Spleen (tissue), 11 donors: ENCODE measurements around the gene PELI3. TPM values are rescaled to one million over a fixed set of nuclear protein-coding genes. Genes with fewer than 3 reads are reported as not detected.
A peak's percentile ranks its signal among the peaks of the same experiment; 100 is the strongest.

Source experiments
- DNase-seq: peaks from one replicate; pipeline ENCODE4 v3.0.0-alpha.2; 2020
- H3K27ac ChIP-seq, 8 donors: fragments of 200-600 bp; sonication (generic) in 7 of 8; 1 replicate in 4 of 8; 2 replicates in 4 of 8; pipeline versions ENCODE4 v1.5.0 to v1.8.0; 2016 to 2021; ENCODE audit warnings: inconsistent platforms in 4 of 8, mild to moderate bottlenecking in 4 of 8, moderate library complexity in 1 of 8
- H3K27me3 ChIP-seq, 7 donors: fragments of 200-600 bp; sonication (generic) in 6 of 7; replicated peaks in 1 of 7; 1 replicate in 4 of 7; 2 replicates in 3 of 7; pipeline versions ENCODE4 v1.5.0 to v1.8.0; 2016 to 2021; ENCODE audit warnings: inconsistent platforms in 3 of 7, mild to moderate bottlenecking in 1 of 7
- H3K36me3 ChIP-seq, 6 donors: fragments of 200-600 bp; sonication (generic) in 5 of 6; 1 replicate in 4 of 6; 2 replicates in 2 of 6; pipeline versions ENCODE4 v1.5.0 to v1.8.0; 2016 to 2021; ENCODE audit warnings: inconsistent platforms in 2 of 6
- H3K4me1 ChIP-seq, 6 donors: fragments of 200-600 bp; sonication (generic) in 5 of 6; 1 replicate in 3 of 6; 2 replicates in 3 of 6; pipeline versions ENCODE4 v1.5.0 to v1.8.0; 2016 to 2021; ENCODE audit warnings: inconsistent platforms in 3 of 6
- H3K4me3 ChIP-seq, 8 donors: fragments of 200-600 bp; sonication (generic) in 7 of 8; 1 replicate in 4 of 8; 2 replicates in 4 of 8; pipeline versions ENCODE4 v1.5.0 to v1.8.0; 2016 to 2021; ENCODE audit warnings: inconsistent platforms in 4 of 8, mild to moderate bottlenecking in 4 of 8, moderate library complexity in 2 of 8
- H3K9me3 ChIP-seq, 8 donors: fragments of 200-600 bp; sonication (generic) in 7 of 8; 1 replicate in 4 of 8; 2 replicates in 4 of 8; pipeline versions ENCODE4 v1.5.0 to v1.8.0; 2016 to 2021; ENCODE audit warnings: inconsistent platforms in 4 of 8
- CTCF ChIP-seq, 11 experiments: fragments of 200-600 bp in 7 of 11; fragments of 450-650 bp in 4 of 11; sonication (generic) in 4 of 11; IDR thresholded peaks in 8 of 11; conservative IDR thresholded peaks in 3 of 11; 1 replicate in 7 of 11; 2 replicates in 4 of 11; pipeline versions ENCODE4 v1.4.0 to v1.8.0; 2016 to 2021; ENCODE audit warnings: antibody characterized with exemption in 11 of 11, inconsistent platforms in 4 of 11, mild to moderate bottlenecking in 1 of 11
- POLR2A ChIP-seq, 3 donors: fragments of 450-650 bp; IDR thresholded peaks; one replicate each; pipeline ENCODE4 v1.5.1; 2017; ENCODE audit warnings: antibody characterized with exemption in 3 of 3, mild to moderate bottlenecking in 1 of 3
- POLR2AphosphoS5 ChIP-seq, 3 donors: sonication (generic); formaldehyde crosslinking; IDR thresholded peaks; one replicate each; pipeline ENCODE4 v1.5.1; 2017; ENCODE audit warnings: antibody characterized with exemption in 3 of 3
- WGBS, 5 donors: extraction: QIAGEN DNeasy Blood & Tissue Kit in 3 of 5; methylation state at CpG; one replicate each; pipeline versions ENCODE4 v1.1.5 to v1.1.7; 2013 to 2018; 5-methylcytosine and 5-hydroxymethylcytosine counted together
- intact Hi-C: fragments of 100-400 bp; cut with DNase I; formaldehyde crosslinking; loops from one replicate; pipeline ENCODE4 v1.15.0; 2023; ENCODE audit warnings: low total_unique reads
- polyA plus RNA-seq, 3 donors: library from polyadenylated mRNA; stranded (reverse); fragments of 200-250 nt; gene quantifications; one replicate each; pipeline ENCODE4 v1.2.1, GENCODE V29; 2013
- total RNA-seq, 7 donors: library from RNA; depleted of rRNA in 3 of 7; stranded (reverse); fragments of >200 nt in 3 of 7; fragmentation: NEBNext Ultra II Directional in 4 of 7; extraction: Animal tissue kit (Norgen Biotek cat#: 25700) in 4 of 7; gene quantifications; one replicate each; pipeline versions ENCODE4 v1.1.0 to v1.2.1, GENCODE V29; 2016 to 2021
- donor health status: healthy with polysubstance abuse.
- donor health status: DM: no; HTN: no; CAD: no; lungs with moderate emphysema.
- donor health status: DM: no; HTN: no; CAD: no.
- donor health status: Bipolar disorder and iron deficiency.
- donor health status: healthy.
- donor health status: DM: no; HTN: no; CAD: no.
- donor health status: DM: yes; HTN: yes; CAD: no.

Gene PELI3
- total and polyA plus RNA-seq, 10 donors: 2.4 to 14.6 (median 9.7) TPM

GRCh38 chr11:66443602-66444001 is 23.1 kb upstream of the PELI3 start:
- WGBS, 5 donors: 48 to 84% (median 64%) methylated on average over 4 of the region's 4 CpGs
- Histone ChIP-seq H3K4me3 (no peak overlapping the region), H3K27ac (peak overlapping the region in 4 of 8 donors; percentile 44 to 65 (median 52)), H3K9me3 (peaks cover 0 to 25% (median 19%) of the 10 kb centered on the region in 8 donors), H3K4me1 (peaks cover 0 to 4% (median 0%) of the 10 kb centered on the region in 6 donors), H3K27me3 (peaks cover 0 to 4% (median 0%) of the 10 kb centered on the region in 7 donors), H3K36me3 (no peaks in the 10 kb centered on the region)
- intact Hi-C loops: no loop called here
- DNase-seq: no peak
- TF ChIP-seq POLR2AphosphoS5 (IDR thresholded peaks at IDR 0.05) (no peak), POLR2A (IDR thresholded peaks at IDR 0.05) (no peak), CTCF (IDR thresholded peaks at IDR 0.05 in 8 of 11, conservative IDR thresholded peaks at IDR 0.05 in 3 of 11) (no peak)

DNA sequence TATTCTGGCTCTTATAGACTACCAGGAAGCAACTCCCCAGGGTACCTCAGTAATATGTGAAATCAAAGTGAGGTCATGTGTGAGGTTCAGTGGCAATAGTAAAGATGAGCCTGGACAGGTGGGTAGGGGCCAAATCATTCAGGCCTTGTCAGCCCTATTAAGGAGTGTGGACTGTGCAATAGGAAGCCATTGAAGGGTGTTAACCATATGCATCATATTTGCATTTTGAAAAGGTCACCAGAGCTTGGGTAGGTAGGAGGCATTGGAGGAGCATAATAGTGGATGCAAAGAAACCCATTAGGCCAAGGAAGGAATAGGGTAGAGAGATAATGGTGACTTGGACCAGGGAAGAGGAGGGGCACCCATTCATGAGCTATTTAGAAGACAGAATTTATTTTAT is 19.7 kb upstream of the PELI3 start:
- no peak for DNase-seq
- Histone ChIP-seq H3K4me3 (no peak overlapping the region), H3K4me1 (no peaks in the 10 kb centered on the region), H3K27ac (no peak overlapping the region), H3K36me3 (no peaks in the 10 kb centered on the region), H3K27me3 (no peaks in the 10 kb centered on the region), H3K9me3 (peaks cover 0 to 25% (median 19%) of the 10 kb centered on the region in 8 donors)
- intact Hi-C loops: no loop called here
- TF ChIP-seq POLR2A (IDR thresholded peaks at IDR 0.05): no peak
- TF ChIP-seq CTCF (IDR thresholded peaks at IDR 0.05 in 8 of 11, conservative IDR thresholded peaks at IDR 0.05 in 3 of 11): no peak

DNA sequence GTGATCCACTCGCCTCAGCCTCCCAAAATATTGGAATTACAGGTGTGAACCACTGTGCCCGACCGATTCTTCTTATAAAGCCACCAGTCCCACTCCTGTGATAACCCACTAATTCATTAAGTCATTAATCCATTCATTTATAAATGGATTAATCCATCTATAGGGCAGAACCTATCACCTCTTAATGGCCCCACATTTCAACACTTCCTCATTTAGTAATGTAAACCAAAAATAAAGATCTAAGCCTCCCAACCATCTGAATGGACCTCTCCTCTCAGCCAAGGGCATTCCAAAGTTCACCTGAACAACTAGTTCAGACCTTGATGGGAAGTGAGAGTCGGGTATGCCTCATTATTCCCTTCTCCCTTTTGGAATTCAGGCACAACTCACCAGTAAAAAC is 18.2 kb upstream of the PELI3 start:
- no peaks in the 10 kb centered on the region for H3K27me3 ChIP-seq
- DNase-seq: no peak
- TF ChIP-seq POLR2AphosphoS5 (IDR thresholded peaks at IDR 0.05): no peak
- TF ChIP-seq CTCF (IDR thresholded peaks at IDR 0.05 in 8 of 11, conservative IDR thresholded peaks at IDR 0.05 in 3 of 11): no peak
- TF ChIP-seq POLR2A (IDR thresholded peaks at IDR 0.05): no peak
- H3K4me1 ChIP-seq: no peaks in the 10 kb centered on the region
- H3K36me3 ChIP-seq: no peaks in the 10 kb centered on the region
- H3K27ac ChIP-seq: no peak overlapping the region
- no peak overlapping the region for H3K4me3 ChIP-seq
- H3K9me3 ChIP-seq: peaks cover 0 to 12% (median 9%) of the 10 kb centered on the region in 8 donors
- intact Hi-C loops: no loop called here
- 73 to 86% (median 78%) methylated on average over 4 of the region's 4 CpGs for WGBS, 5 donors

GRCh38 chr11:66450560-66450959 is 16.1 kb upstream of the PELI3 start:
- DNase-seq: no peak
- Histone ChIP-seq H3K4me1 (no peaks in the 10 kb centered on the region), H3K36me3 (no peaks in the 10 kb centered on the region), H3K27ac (no peak overlapping the region), H3K27me3 (no peaks in the 10 kb centered on the region), H3K4me3 (no peak overlapping the region), H3K9me3 (no peaks in the 10 kb centered on the region)
- WGBS, 5 donors: 45 to 68% (median 58%) methylated on average over 4 of the region's 4 CpGs
- TF ChIP-seq POLR2AphosphoS5 (IDR thresholded peaks at IDR 0.05) (no peak), POLR2A (IDR thresholded peaks at IDR 0.05) (no peak), CTCF (IDR thresholded peaks at IDR 0.05 in 8 of 11, conservative IDR thresholded peaks at IDR 0.05 in 3 of 11) (no peak)
- intact Hi-C loops: no loop called here
